ENCODE data around the gene MOSPD2.

The MOSPD2 gene

GRCh38 chrX:14886252-14886651 is 13.0 kb downstream of the MOSPD2 start:
- ATAC-seq, result no peak
- Mint-ChIP-seq H3K27me3 (no peaks in the 10 kb centered on the region), H3K4me1 (peaks cover 35% of the 10 kb centered on the region), H3K4me3 (no peak overlapping the region), H3K27ac (no peak overlapping the region), H3K9me3 (no peaks in the 10 kb centered on the region)
- DNase-seq, result no peak

DNA sequence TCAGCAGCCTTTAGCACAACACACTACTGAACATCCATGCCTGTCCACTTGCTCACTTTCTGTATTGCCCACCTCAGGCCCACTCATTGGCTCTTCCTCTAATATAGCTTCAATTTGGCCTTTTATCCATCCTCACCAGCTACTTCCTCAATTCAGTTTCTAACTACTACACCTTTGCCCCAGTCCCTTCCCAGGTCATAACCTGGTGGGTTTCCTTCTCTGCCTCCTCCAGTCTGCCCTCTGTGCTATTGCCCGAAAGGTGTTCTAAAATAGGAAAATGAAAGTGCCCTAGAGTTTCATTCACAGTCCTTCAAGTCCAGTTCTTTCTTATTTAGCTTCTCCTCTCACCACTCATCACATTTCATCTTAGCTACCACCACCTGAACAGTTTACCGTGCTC is 23.1 kb downstream of the MOSPD2 start:
- no peak for ATAC-seq
- Mint-ChIP-seq H3K27ac (peak overlapping the region in 1 of 2 donors; percentile 64), H3K27me3 (no peaks in the 10 kb centered on the region), H3K4me3 (no peak overlapping the region), H3K9me3 (no peaks in the 10 kb centered on the region), H3K4me1 (peaks cover 9% of the 10 kb centered on the region)
- DNase-seq, result no peak

DNA sequence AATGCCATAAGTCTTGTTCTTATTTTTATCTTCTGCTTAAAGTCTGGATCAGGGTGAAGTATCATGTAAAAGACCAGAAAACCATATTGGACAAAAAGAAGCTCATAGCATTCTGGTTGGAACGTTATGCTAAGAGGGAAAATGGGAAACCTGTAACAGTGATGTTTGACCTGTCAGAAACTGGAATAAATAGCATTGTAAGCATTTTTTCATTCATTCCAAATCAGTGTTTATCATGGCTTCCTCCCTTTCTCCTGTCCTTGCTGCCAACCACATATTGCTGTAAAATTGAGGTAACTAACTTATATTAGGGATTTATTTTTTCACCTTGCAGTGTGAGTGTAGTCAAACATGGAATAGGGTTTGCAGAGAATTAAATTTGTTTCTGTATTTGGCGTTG is 23.8 kb downstream of the MOSPD2 start:
- no peak for DNase-seq
- no peaks in the 10 kb centered on the region for H3K9me3 Mint-ChIP-seq
- H3K4me3 Mint-ChIP-seq, result no peak overlapping the region
- no peak overlapping the region for H3K27ac Mint-ChIP-seq
- ATAC-seq, result no peak
- H3K4me1 Mint-ChIP-seq, result peaks cover 9% of the 10 kb centered on the region
- no peaks in the 10 kb centered on the region for H3K27me3 Mint-ChIP-seq

- peak overlapping the region; percentile 94 to 97 for H3K27ac Mint-ChIP-seq
- H3K27me3 Mint-ChIP-seq, result no peaks in the 10 kb centered on the region
- ATAC-seq (peak; percentile 94), DNase-seq (no peak)
- peaks cover 9% of the 10 kb centered on the region for H3K4me1 Mint-ChIP-seq
- H3K4me3 Mint-ChIP-seq, result peak overlapping the region in 1 of 2 donors; percentile 26
- H3K9me3 Mint-ChIP-seq, result no peaks in the 10 kb centered on the region
These were observed 26.4 kb downstream of the MOSPD2 start for GRCh38 chrX:14899607-14900006.

GRCh38 chrX:14902537-14902936 is 29.3 kb downstream of the MOSPD2 start:
- H3K27me3 Mint-ChIP-seq, result no peaks in the 10 kb centered on the region
- H3K27ac Mint-ChIP-seq, result no peak overlapping the region
- ATAC-seq (no peak), DNase-seq (no peak)
- no peak overlapping the region for H3K4me3 Mint-ChIP-seq
- no peaks in the 10 kb centered on the region for H3K9me3 Mint-ChIP-seq
- H3K4me1 Mint-ChIP-seq, result no peaks in the 10 kb centered on the region

DNA sequence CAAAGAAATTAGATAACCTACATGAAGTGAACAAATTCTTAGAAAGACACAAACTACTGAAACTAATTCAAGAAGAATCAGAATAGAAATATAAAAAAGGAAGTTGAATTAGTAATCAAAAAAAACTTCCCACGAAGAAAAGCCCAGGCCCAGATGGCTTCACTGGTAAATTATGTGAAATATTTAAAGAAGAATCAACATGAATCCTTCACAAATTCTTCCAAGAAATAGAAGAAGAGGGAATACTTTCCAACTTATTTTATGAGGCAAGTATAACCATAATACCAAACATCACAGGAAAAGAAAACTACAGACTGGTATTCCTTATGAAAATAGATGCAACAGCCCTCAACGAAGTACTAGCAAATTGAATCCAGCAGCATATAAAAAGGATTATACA is 30.7 kb downstream of the MOSPD2 start:
- DNase-seq, result no peak
- ATAC-seq, result no peak
- H3K4me1 Mint-ChIP-seq, result no peaks in the 10 kb centered on the region

GRCh38 chrX:14913241-14913640 is 40.0 kb downstream of the MOSPD2 start:
- DNase-seq (no peak), ATAC-seq (no peak)
- no peaks in the 10 kb centered on the region for H3K4me1 Mint-ChIP-seq
- H3K9me3 Mint-ChIP-seq, result no peaks in the 10 kb centered on the region
- H3K27me3 Mint-ChIP-seq, result no peaks in the 10 kb centered on the region
- H3K4me3 Mint-ChIP-seq, result no peak overlapping the region
- no peak overlapping the region for H3K27ac Mint-ChIP-seq

More for the DNA sequence above, 30.7 kb downstream of the MOSPD2 start:
- no peaks in the 10 kb centered on the region for H3K9me3 Mint-ChIP-seq
- no peak overlapping the region for H3K4me3 Mint-ChIP-seq
- peak overlapping the region in 1 of 2 donors; percentile 88 for H3K27ac Mint-ChIP-seq
- no peaks in the 10 kb centered on the region for H3K27me3 Mint-ChIP-seq

GRCh38 chrX:14915596-14915995 is 42.4 kb downstream of the MOSPD2 start:
- no peak overlapping the region for H3K4me3 Mint-ChIP-seq
- H3K9me3 Mint-ChIP-seq, result no peaks in the 10 kb centered on the region
- no peak for ATAC-seq
- no peaks in the 10 kb centered on the region for H3K27me3 Mint-ChIP-seq
- no peak overlapping the region for H3K27ac Mint-ChIP-seq
- no peaks in the 10 kb centered on the region for H3K4me1 Mint-ChIP-seq
- DNase-seq, result no peak

DNA sequence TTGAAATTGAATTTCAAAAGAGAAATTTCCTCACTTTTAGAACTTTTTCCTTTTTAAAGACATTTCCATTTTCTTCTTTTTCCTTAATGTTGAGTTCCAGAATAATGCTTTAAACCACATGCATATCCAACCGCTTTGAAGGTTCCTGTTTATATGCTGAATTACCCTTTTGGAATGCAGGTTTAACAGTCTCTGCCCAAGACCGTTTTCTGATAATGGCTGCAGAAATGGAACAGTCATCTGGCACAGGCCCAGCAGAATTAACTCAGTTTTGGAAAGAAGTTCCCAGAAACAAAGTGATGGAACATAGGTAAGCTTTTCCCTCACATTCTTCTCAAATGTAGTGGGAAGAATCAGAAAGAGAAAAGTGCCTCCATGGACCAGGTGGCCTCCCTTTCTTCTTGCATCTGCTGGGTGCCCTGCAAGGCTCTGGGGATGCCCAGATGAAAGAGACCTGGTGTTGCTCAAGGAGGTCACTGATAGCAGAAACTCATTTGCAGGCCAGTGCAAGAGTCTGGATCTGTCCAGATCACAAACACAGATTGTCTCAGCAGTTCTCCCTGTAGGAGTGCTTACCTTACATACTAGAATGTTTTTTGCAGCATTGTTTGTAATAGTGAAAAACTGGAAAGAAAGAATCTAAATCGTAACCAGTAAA is 42.9 kb downstream of the MOSPD2 start:
- Mint-ChIP-seq H3K9me3 (no peaks in the 10 kb centered on the region), H3K4me3 (no peak overlapping the region)

DNA sequence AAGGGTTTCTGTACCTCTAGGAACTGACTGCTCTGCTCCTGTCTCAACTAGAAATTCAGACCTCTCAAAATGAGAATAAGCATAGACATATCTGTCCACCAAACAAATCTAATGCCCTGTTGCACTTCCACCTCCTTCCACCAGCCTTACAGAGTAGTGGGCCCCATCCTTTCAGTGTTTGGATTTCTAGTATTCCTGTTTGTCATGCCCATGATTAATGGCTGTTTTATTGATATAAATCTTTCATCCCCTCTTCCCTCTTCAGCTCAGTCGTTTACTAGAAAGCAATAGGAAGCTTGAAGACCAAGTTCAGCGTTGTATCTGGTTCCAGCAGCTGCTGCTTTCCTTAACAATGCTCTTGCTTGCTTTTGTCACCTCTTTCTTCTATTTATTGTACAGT is 46.2 kb downstream of the MOSPD2 start:
- Mint-ChIP-seq H3K9me3 (no peaks in the 10 kb centered on the region), H3K27ac (no peak overlapping the region), H3K4me3 (no peak overlapping the region), H3K4me1 (no peaks in the 10 kb centered on the region), H3K27me3 (no peaks in the 10 kb centered on the region)
- ATAC-seq (no peak), DNase-seq (no peak)

More for the DNA sequence above, 42.9 kb downstream of the MOSPD2 start:
- Mint-ChIP-seq H3K27me3 (no peaks in the 10 kb centered on the region), H3K27ac (no peak overlapping the region), H3K4me1 (no peaks in the 10 kb centered on the region)
- DNase-seq (no peak), ATAC-seq (no peak)

- DNase-seq (no peak), ATAC-seq (no peak)
- no peak overlapping the region for H3K27ac Mint-ChIP-seq
- H3K9me3 Mint-ChIP-seq, result no peaks in the 10 kb centered on the region
- no peak overlapping the region for H3K4me3 Mint-ChIP-seq
- H3K27me3 Mint-ChIP-seq, result no peaks in the 10 kb centered on the region
- H3K4me1 Mint-ChIP-seq, result no peaks in the 10 kb centered on the region
These were observed 47.0 kb downstream of the MOSPD2 start for GRCh38 chrX:14920196-14920595.

- Mint-ChIP-seq H3K9me3 (no peaks in the 10 kb centered on the region), H3K27ac (no peak overlapping the region), H3K4me3 (no peak overlapping the region), H3K27me3 (no peaks in the 10 kb centered on the region), H3K4me1 (no peaks in the 10 kb centered on the region)
- ATAC-seq (no peak), DNase-seq (no peak)
These were observed 49.2 kb downstream of the MOSPD2 start for GRCh38 chrX:14922437-14922836.

GRCh38 chrX:14923761-14924160 is 50.5 kb downstream of the MOSPD2 start:
- Mint-ChIP-seq H3K9me3 (no peaks in the 10 kb centered on the region), H3K4me1 (no peaks in the 10 kb centered on the region), H3K4me3 (no peak overlapping the region), H3K27ac (no peak overlapping the region), H3K27me3 (peaks cover 6% of the 10 kb centered on the region)
- DNase-seq (no peak), ATAC-seq (no peak)

DNA sequence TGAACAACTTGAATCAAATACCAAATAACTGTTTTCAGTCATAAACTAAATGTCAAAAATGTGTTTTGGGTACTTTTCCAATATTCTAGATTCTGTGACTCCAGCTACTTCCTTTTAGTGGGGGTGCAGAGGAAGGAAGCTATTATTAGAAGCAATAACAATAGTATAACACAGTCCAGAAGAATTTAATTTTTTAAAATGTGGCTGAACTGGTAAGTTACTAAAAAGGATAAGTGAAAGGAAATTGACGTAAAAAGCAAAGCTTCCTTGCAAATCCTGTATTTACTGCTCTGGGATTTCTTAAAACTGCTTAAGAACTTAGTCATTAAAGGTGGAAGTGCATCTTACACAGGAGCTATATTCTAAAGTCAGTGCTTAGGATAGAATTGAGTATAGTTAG is 53.2 kb downstream of the MOSPD2 start:
- DNase-seq (no peak), ATAC-seq (no peak)
- Mint-ChIP-seq H3K4me1 (no peaks in the 10 kb centered on the region), H3K9me3 (no peaks in the 10 kb centered on the region), H3K27ac (no peak overlapping the region), H3K27me3 (peaks cover 7% of the 10 kb centered on the region), H3K4me3 (no peak overlapping the region)

DNA sequence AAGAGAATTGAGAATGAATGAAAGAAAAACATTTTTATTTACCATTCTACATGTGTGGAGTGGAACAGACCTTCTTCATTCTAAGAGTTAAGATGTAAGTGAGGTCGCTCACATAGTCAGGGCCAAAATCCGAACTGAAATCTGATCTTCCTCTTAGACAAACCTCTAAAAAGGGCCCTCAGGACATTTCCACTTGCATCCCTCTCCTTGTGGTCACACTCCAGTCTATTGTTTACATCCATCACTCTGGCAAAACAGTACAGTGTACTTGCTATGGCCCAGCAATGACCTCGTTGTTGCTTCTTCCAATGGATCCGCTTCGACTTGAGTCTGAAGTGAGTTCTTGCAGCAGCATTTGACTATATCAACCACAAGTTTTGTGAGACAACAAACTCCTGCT is 54.2 kb downstream of the MOSPD2 start:
- Mint-ChIP-seq H3K4me3 (no peak overlapping the region), H3K27me3 (peaks cover 7% of the 10 kb centered on the region)

DNA sequence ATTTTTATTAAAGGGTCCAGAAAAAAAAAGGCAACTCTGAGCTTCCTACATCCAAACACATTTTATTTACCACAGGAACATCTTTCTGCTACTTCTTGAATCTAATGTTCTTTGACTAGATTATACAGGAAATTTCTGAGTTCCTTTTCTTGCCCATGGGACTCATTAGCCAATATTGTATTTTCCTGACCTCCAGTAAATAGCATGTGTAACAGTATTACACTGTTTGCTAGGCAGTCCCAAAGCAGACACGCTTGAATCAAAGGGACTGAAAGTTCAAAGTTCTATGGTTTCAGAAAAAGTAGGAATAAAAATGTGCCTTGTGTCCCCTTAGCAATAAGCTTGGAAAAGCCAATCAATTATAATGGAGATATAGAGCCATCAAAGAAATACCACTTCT is 57.4 kb downstream of the MOSPD2 start:
- DNase-seq, result no peak
- no peak for ATAC-seq
- no peaks in the 10 kb centered on the region for H3K9me3 Mint-ChIP-seq
- no peak overlapping the region for H3K4me3 Mint-ChIP-seq
- peaks cover 7% of the 10 kb centered on the region for H3K27me3 Mint-ChIP-seq
- no peak overlapping the region for H3K27ac Mint-ChIP-seq
- H3K4me1 Mint-ChIP-seq, result no peaks in the 10 kb centered on the region

More for the DNA sequence above, 54.2 kb downstream of the MOSPD2 start:
- Mint-ChIP-seq H3K4me1 (no peaks in the 10 kb centered on the region), H3K27ac (no peak overlapping the region), H3K9me3 (no peaks in the 10 kb centered on the region)
- no peak for DNase-seq
- ATAC-seq, result no peak

- H3K27ac Mint-ChIP-seq, result no peak overlapping the region
- DNase-seq, result no peak
- peaks cover 7% of the 10 kb centered on the region for H3K27me3 Mint-ChIP-seq
- no peaks in the 10 kb centered on the region for H3K9me3 Mint-ChIP-seq
- H3K4me3 Mint-ChIP-seq, result no peak overlapping the region
- H3K4me1 Mint-ChIP-seq, result no peaks in the 10 kb centered on the region
- no peak for ATAC-seq
These were observed 58.9 kb downstream of the MOSPD2 start for GRCh38 chrX:14932136-14932535.

Data from stimulated activated naive CD8-positive, alpha-beta T cell treated with anti-CD3 and anti-CD28 coated beads, Interleukin-15, amount 100 ng/mL, for 72 hours (primary cell).